NCI-H2029 (cell line): ENCODE measurements around the gene IQCN.

Experiments
- DNase-seq: peaks from one replicate; lab custom pipeline; 2025; lab: John Stamatoyannopoulos, UW

Gene IQCN

DNA sequence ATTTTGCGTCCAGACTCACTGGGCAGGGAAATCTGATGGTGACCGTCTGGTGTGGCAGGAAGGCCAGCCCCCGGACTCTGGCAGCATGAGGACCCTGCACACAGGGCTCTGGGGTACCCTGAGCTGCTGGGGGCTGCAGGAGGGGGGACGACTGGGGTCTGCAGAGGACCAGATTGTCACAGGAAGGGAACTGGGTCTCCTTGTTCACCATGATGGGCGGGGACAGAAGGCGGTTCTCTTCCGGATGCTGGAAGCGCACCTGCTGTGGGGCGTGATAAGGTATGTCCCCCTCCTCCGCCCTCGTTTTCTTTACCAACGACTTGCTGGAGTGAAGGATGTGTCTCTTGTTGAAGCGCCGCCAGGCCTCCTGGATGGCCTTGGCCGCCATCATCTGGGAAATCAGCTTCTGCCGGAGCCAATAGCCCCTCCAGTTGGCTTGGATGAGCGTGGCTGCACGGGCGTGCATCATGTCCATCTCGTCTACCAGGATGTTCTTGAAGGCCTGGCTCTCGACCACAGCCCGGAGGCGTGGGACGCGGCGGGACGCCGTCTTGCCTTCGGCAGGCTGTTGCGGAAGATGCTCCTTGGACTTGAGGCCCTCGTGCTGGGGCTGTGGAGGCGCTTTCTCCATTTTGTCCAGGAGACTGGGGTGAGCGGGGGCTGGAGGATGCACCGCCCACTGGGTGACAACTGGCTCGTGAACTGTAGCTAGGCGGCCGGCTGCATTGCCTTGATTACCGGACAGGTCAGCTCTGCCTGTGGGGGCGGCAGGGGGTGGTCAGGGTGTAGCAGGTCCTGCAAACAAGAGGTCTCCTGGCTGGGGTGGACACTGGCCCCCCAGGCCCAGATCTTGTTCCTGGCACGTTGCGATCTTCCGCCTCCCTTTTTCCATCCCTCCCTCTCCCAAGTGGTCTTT, 7.2 kb downstream of the IQCN start:
- DNase-seq = no peak

DNA sequence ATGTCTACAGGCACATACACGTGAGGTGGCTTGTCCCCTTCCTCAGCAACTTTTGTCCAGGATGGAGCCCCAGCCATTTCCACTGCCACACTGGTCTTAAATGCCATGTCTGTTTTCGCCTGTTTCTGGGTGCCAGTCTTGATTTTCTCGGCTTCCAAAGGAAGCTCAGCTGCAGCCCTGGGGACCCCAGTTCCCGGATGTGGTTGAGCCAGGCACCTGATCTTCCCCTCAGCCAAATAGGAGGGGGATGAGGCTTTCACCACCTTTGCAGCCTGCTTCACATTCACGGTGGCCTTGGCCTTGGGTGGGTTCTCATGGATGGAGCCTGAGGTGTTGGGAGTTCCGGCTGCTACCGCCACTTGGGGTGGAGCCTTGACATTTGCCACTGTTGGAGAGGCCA, 8.7 kb downstream of the IQCN start:
- DNase-seq = no peak

DNA sequence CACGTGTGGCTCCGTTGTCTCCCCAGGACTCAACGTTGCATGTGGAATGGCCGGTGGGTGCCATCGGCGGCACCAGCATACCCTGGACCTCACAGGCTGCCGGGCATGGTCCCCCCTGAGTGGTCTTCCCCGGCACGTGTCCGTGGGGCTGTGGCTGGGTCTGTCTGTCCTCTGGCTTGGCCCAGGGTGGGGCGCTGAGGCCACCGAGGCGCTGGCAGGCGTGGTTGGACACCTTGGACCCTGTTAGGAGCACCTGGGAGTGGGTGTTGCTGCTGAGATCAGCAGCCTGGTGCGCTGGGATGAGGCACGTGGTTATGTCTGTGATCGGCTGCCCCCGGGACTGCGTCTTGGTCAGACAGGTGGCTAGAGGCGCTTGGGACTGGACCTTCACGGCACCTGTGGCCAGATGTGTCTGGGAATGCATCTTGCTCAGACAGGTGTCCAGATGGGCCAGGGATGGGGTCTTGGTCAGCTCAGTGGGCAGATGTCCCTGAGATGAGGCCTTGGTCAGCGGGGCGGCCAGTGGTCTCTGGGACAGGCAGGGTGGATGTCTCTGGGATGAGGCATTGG, 9.2 kb downstream of the IQCN start:
- DNase-seq = no peak

DNA sequence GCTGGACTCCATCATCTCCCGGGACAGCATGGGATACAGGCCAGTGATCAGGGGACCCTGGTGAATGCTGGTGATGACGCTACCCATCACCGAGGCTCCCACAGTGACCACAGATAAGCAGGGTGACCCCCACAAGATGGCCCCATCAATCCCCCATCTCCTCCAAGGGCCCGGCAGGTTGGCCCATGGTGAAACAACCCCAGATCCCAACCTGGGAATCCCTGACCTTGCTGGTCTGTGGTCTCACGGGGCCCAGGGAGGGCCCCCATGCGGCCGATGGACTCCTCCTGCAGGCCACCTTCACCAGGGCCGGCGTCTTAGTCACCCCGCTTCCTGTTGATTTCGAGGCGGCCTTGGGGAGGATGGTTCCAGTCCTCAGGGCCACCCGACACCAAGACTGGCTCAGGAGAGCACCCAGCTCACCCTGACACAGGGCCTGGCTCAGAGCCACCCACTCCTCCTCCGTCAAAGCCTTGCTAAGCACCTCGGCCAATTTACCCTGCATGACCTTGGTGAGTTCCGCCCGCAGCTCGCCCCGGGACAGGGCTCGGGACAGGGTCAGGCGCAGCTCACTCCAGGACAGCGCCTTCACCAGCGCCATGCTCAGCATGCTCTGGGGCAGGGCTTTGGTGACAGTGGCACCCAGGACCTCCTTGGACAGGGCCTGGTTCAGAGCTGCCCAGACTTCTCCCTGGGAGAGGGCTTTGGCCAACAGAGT, 10.0 kb downstream of the IQCN start:
- DNase-seq = no peak

DNA sequence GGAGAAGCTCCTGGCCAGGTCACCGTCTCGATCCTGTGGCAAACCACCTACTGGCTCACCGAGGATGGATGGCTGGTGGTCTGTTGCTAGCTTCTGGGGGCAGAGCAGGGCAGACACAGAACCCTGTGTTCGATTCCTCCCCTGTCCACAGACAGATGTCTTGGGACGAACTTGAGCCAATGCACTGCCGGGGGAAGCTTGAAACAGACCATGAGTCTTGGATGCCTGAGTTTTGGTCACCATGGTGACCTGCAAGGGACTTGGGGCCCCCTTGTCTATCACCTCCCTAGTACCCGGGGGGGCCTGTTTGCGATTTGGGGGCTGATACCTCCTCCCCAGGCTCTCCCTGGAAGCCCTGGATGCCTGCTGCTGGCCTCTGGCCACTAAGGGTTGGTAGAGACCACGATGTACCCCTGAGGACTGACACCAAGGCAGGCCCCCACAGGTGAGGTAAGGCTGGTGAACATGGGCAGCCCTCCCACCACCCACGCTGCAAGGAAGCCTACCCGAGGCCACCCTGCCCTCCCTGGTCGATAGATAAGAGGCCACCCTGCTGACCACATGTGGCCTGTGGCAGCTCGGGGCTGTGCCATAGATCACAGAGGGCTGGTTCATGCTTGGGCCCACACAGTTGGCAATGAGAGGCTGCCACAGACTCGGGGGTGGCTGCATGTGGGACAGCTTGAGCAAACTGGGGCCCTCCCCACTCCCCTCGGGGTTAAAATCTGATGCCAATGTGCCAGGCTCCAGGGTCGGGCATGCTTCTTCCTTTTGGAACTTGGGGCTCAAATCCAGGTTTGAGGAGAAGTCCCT, 10.7 kb downstream of the IQCN start:
- no peak for DNase-seq

GRCh38 chr19:18262917-18263316, 11.3 kb downstream of the IQCN start:
- no peak for DNase-seq

- DNase-seq = no peak
These were observed 12.1 kb downstream of the IQCN start for GRCh38 chr19:18262144-18262543.

GRCh38 chr19:18261474-18261873, 12.8 kb downstream of the IQCN start:
- no peak for DNase-seq

GRCh38 chr19:18259893-18260292, 14.4 kb downstream of the IQCN start:
- DNase-seq = no peak

GRCh38 chr19:18257503-18258470, 16.5 kb downstream of the IQCN start:
- no peak for DNase-seq

DNA sequence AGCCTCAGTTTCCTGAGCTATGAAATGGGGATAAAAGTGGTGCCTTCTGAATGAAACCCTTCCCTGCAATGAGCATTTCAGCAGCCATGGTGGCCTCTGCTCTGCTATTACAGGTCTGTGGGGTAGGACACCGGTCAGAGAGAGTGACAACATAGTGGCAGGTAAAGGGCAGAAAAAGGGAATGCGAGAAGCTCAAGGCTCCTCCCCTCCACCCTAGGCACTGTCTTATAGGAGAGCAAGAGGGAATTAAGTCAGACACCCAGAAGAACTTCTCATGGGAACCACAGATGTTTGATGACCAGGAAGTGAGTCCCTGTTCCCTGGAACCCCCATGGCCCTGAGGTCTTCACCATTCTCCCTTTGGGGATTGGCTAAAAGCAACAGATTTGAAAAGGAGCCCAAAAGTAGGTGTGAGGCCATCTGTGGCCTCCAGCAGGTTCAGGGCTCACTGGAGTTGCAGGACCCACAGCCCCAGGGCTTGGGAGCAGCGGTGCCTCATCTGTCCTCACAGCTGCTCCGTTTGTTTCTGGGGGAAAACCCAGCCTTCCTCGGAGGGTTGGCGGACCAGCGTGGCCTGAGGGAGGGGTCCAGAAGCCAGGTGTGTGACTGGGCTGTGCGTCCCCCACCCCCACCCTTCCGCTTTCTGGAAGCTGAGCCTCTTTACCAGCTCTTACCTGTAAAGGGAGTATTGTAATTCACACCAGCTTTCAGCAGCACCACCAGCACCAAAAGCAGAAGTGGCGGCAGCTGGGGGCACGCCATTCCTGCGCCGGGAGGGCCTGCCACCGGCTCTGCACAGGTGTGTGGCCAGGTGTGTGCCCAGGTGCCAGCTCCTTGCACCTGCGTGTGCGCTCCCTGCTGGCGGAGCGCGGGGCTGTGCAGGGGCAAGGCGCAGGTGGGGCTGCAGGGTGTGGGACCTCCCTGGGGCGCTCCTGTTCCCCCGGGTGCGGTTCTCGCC, 19.4 kb downstream of the IQCN start:
- peak; percentile 28 for DNase-seq

DNA sequence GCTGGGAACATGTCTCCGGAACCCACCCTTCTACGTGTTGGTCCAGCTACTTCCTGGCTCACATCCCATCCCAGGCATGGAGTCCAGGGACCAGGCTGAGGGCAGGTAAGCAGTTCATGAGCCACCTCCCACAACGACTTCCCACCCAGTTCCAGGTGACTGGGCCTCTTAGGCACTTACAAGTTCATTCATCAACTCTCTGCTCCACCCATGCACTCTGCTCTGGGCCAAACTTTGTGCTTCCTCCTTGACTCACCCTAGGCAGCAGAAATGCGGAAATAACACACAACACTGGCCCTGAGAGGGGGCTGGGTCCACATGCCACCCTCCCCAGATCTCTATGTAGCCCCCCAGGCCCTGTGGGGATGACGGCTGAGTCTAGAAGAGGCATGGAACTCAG, 20.5 kb downstream of the IQCN start:
- DNase-seq = no peak

DNA sequence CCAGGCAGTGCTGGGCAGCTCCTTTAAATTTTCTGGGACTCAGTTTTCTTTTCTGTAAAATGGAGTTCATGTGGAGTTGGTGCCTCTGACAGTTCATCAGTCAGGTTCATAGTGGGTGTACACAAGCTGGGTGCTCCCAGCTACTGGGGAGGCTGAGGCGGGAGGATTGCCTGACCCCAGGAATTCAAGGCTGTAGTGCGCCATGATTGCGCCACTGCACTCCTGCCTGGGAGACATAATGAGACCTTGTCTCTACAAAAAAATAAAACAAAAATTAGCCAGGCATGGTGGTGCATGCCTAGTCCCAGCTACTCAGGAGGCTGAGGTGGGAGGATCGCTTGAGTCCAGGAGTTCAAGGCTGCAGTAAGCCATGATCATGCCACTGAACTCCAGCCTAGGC, 21.1 kb downstream of the IQCN start:
- DNase-seq = no peak

DNA sequence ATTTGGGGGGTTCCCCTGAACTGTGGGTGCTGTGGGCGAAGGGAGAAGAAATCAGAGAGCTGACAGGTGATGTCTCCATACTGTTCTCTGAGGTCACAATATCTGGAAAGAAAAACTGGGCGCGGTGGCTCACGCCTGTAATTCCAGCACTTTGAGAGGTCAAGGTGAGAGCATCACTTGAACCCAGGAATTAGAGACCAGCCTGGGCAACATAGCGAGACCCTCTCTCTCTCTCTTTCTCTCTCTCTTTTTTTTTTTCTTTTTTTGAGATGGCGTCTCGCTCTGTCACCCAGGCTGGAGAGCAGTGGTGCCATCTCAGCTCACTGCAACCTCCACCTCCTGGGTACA, 21.9 kb downstream of the IQCN start:
- DNase-seq = no peak

DNA sequence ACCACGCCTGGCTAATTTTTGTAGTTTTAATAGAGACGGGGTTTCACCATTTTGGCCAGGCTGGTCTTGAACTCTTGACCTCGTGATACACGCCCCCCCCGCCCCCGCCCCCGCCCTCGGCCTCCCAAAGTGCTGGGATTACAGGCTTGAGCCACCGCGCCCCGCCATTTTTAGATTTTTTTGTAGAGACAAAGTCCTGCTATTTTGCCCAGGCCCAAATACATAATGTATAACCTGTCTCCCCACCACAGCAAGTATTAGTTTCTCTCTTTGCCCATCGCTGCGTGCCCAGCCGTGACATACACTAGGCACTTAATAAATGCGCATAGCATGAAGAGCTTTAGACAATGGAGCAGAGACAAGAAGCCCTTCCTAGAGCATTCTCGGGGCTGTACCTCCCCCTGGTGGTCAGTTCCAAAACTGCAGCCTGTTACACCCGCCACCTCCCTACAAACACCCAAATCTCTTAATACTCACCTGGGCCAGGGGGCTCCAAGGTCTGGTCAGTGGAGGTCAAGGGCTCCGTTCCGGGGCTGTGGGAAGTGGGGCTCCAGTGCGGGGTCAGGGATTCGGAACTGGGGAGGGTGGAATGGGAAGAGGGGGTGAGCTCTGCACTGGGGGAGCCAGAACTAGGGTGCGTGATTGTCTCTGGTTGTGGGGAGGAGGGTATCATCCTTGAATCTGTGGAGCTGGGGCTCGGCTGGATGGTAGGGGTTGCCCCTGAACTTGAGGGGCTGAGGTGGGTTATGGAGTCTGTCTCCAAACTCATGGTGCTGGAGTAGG, 22.5 kb downstream of the IQCN start:
- DNase-seq = peak; percentile 68

DNA sequence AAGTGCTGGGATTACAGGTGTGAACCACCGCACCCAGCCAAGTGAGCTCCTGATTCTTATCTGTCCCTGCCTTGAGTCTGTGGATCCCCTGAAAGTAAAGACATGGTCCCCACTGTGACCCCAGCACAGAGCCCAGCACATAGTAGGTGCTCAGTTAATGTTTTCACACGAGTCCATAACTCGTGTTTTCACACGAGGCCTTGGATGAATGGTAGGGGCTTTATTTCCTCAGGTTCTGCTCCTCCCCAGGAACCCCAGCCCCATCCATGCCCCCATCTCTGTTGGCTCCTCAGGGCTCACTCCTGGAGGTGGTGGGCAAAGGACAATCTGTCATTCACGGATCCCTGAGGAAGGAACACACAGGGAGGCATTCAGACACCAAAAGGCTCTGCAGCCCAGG, 24.4 kb downstream of the IQCN start:
- DNase-seq = no peak

- DNase-seq = no peak
These were observed 29.0 kb downstream of the IQCN start for GRCh38 chr19:18245297-18245696.

- no peak for DNase-seq
These were observed 34.9 kb downstream of the IQCN start for GRCh38 chr19:18239303-18239702.

DNA sequence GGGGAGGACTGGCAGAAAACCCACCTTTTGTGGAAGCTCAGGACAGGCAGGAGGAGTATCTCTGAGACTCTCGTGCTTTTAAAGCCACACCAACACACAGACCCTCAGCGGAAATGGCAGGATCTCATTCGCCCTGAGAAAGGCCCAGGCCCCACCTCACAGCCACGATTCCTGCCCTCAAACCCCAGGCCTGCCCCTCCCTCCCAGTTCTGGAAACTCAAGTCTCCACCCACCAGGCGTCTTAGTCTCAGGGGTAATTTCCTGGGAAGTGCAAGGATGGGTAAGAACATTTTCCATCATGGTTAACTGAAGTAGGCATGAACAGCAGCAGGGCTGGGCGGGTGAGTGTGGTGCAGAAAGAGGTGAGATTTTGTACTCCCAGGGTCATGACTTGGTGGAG, 40.1 kb downstream of the IQCN start:
- DNase-seq = no peak
